Measurements from ENCODE around the gene SERGEF.

- TF ChIP-seq CTCF (IDR thresholded peaks at IDR 0.05; ENCODE audit: low read depth, low read length, missing input control) (no peak), ATF3 (IDR thresholded peaks at IDR 0.05) (no peak), SP1 (IDR thresholded peaks at IDR 0.05) (no peak), RXRA (IDR thresholded peaks at IDR 0.05) (no peak), HNF4A (conservative IDR thresholded peaks at IDR 0.05) (no peak), GABPA (IDR thresholded peaks at IDR 0.05 in 1 of 2, conservative IDR thresholded peaks at IDR 0.05 in 1 of 2) (no peak), JUND (IDR thresholded peaks at IDR 0.05) (no peak), FOXA1 (IDR thresholded peaks at IDR 0.05) (no peak), EGR1 (IDR thresholded peaks at IDR 0.05; ENCODE audit: low read depth in 2 of 2) (no peak), MAX (IDR thresholded peaks at IDR 0.05) (no peak), YY1 (IDR thresholded peaks at IDR 0.05) (no peak), TAF1 (conservative IDR thresholded peaks at IDR 0.05) (no peak), ZBTB33 (IDR thresholded peaks at IDR 0.05) (no peak), RAD21 (IDR thresholded peaks at IDR 0.05) (no peak)
Observed at GRCh38 chr11:17777738-17778091, 235.1 kb downstream of the SERGEF start.
